HepG2 (cell line): ENCODE measurements around the gene ARHGEF16. TPM values are rescaled to one million over a fixed set of nuclear protein-coding genes. Genes with fewer than 3 reads are reported as not detected.

Experiments used
- HNRNPL ChIP-seq: fragments of 200-400 bp; formaldehyde crosslinking; IDR thresholded peaks from 2 replicates; pipeline ENCODE4 v1.6.1; 2017; ENCODE audit warnings: mild to moderate bottlenecking, low read depth, low read length
- NFKB2 ChIP-seq: sonication (generic); formaldehyde crosslinking; IDR thresholded peaks from 2 replicates; pipeline ENCODE4 v1.4.0; 2020; ENCODE audit warnings: missing genetic modification reagents, borderline replicate concordance
- RBAK ChIP-seq: sonication (generic); formaldehyde crosslinking; IDR thresholded peaks from 2 replicates; pipeline ENCODE4 v1.5.1; 2020; ENCODE audit warnings: mild to moderate bottlenecking, missing genetic modification reagents
- RXRB ChIP-seq: IDR thresholded peaks from 2 replicates; pipeline ENCODE4 v1.6.1; 2016; ENCODE audit warnings: borderline replicate concordance, missing genetic modification reagents, missing compliant biosample characterization
- SMC3 ChIP-seq: IDR thresholded peaks from 2 replicates; pipeline ENCODE4 v1.6.1; 2011; ENCODE audit warnings: low read length, improper control_type of control experiment
- SNRNP70 ChIP-seq: fragments of 200-400 bp; formaldehyde crosslinking; IDR thresholded peaks from 2 replicates; pipeline ENCODE4 v1.6.1; 2017; ENCODE audit warnings: mild to moderate bottlenecking, low read depth, low read length, moderate library complexity
- ZFX ChIP-seq: sonication (generic); formaldehyde crosslinking; IDR thresholded peaks from 2 replicates; pipeline ENCODE4 v1.4.0; 2020; ENCODE audit warnings: mild to moderate bottlenecking, low read depth, missing genetic modification reagents, moderate library complexity
- ZFY ChIP-seq: sonication (generic); formaldehyde crosslinking; IDR thresholded peaks from 2 replicates; pipeline ENCODE4 v1.4.0; 2020; ENCODE audit warnings: missing genetic modification reagents
- ZNF383 ChIP-seq: sonication (generic); formaldehyde crosslinking; IDR thresholded peaks from 2 replicates; pipeline ENCODE4 v1.4.0; 2020; ENCODE audit warnings: missing genetic modification reagents, mild to moderate bottlenecking, borderline replicate concordance
- ZNF724P ChIP-seq: sonication (generic); formaldehyde crosslinking; IDR thresholded peaks from 2 replicates; pipeline ENCODE4 v1.8.0; 2022; ENCODE audit warnings: missing genetic modification reagents, borderline replicate concordance
- polyA plus RNA-seq, 8 experiments: library from polyadenylated mRNA; depleted of rRNA in 3 of 8; stranded (reverse) in 7 of 8; unstranded in 1 of 8; fragments of >200 nt; fragmentation: Illumina TruSeq in 4 of 8; extraction: Trizol in 4 of 8; gene quantifications; 2 replicates each; pipeline versions ENCODE4 v1.2.1 to v1.2.3, GENCODE V29; 2011 to 2016; ENCODE audit warnings: low read depth in 4 of 8, missing spikeins in 1 of 8, mixed read lengths in 1 of 8; ENCODE audit not compliant: insufficient read depth in 1 of 8
- total RNA-seq, 5 experiments: library from RNA; depleted of rRNA; stranded (reverse); fragments of >200 nt; fragmentation: Illumina TruSeq; extraction: Trizol; gene quantifications; 2 replicates each; pipeline ENCODE4 v1.2.3, GENCODE V29; 2016; ENCODE audit warnings: low read depth in 1 of 5
- TF ChIP-seq, protein P1 (sequence below): sonication (generic); formaldehyde crosslinking; IDR thresholded peaks from 2 replicates; pipeline ENCODE4 v1.4.0; 2020; ENCODE audit warnings: mild to moderate bottlenecking, missing genetic modification reagents, borderline replicate concordance
- TF ChIP-seq, protein P2 (sequence below): IDR thresholded peaks from 2 replicates; pipeline ENCODE4 v1.6.1; 2016; ENCODE audit warnings: missing compliant biosample characterization, missing genetic modification reagents, borderline replicate concordance
- TF ChIP-seq, protein P3 (sequence below): sonication (generic); formaldehyde crosslinking; IDR thresholded peaks from 2 replicates; pipeline ENCODE4 v1.5.1; 2020; ENCODE audit warnings: mild to moderate bottlenecking, moderate library complexity, missing genetic modification reagents
- TF ChIP-seq, protein P4 (sequence below): sonication (generic); formaldehyde crosslinking; IDR thresholded peaks from 2 replicates; pipeline ENCODE4 v1.5.0; 2020; ENCODE audit warnings: mild to moderate bottlenecking, missing genetic modification reagents
- TF ChIP-seq, protein P5 (sequence below): IDR thresholded peaks from 2 replicates; pipeline ENCODE4 v1.6.1; 2016; ENCODE audit warnings: control low read depth

ARHGEF16 gene
- total and polyA plus RNA-seq, 2 of the 13 experiments (the other 11 are each of a cell fraction or from before 2014, with no cell fraction given): 20.3 to 39.9 TPM

DNA sequence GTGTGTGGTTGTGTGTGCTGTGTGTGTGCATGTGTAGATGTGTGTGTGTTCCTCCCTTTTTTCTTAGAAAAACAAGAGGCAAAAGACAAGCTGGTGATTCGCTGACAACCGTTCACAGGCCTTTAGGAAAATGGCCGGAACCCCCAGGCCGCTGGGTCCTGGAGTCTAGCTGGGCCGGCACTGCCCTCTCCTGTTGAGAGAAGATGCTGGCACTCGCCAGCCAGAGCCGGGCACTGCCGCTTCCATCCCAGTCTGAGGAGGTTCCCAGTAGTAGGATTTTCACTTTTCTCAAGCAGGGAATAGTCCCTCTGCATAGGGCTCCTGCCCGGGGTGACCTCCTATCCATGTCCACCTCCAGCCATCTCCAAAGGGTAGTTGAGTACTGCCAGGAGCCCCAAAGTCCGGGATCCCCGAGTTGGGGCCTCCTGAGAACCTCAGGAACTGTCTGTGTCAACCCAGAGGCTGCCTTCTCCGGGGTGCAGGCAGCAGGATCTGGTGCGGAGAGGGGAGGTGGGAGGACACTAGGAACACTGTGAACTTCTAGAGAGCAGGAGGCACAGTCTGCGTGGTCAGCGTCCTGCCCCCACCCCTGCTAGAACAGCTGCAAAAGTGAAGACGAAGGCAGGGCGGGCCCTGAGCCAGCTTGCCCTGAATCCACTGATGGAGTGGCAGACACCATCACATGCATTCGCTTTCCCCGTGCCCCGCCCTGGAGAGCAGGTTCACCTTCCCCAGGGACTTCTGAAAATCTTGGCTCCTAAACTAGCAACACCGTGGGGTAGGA lies 44.1 kb upstream of the ARHGEF16 start (continued):
- TF ChIP-seq ZNF383 (CRISPR knock-in tag): no peak
- no peak for TF ChIP-seq RBAK (CRISPR knock-in tag)
- TF ChIP-seq, protein P1, sequence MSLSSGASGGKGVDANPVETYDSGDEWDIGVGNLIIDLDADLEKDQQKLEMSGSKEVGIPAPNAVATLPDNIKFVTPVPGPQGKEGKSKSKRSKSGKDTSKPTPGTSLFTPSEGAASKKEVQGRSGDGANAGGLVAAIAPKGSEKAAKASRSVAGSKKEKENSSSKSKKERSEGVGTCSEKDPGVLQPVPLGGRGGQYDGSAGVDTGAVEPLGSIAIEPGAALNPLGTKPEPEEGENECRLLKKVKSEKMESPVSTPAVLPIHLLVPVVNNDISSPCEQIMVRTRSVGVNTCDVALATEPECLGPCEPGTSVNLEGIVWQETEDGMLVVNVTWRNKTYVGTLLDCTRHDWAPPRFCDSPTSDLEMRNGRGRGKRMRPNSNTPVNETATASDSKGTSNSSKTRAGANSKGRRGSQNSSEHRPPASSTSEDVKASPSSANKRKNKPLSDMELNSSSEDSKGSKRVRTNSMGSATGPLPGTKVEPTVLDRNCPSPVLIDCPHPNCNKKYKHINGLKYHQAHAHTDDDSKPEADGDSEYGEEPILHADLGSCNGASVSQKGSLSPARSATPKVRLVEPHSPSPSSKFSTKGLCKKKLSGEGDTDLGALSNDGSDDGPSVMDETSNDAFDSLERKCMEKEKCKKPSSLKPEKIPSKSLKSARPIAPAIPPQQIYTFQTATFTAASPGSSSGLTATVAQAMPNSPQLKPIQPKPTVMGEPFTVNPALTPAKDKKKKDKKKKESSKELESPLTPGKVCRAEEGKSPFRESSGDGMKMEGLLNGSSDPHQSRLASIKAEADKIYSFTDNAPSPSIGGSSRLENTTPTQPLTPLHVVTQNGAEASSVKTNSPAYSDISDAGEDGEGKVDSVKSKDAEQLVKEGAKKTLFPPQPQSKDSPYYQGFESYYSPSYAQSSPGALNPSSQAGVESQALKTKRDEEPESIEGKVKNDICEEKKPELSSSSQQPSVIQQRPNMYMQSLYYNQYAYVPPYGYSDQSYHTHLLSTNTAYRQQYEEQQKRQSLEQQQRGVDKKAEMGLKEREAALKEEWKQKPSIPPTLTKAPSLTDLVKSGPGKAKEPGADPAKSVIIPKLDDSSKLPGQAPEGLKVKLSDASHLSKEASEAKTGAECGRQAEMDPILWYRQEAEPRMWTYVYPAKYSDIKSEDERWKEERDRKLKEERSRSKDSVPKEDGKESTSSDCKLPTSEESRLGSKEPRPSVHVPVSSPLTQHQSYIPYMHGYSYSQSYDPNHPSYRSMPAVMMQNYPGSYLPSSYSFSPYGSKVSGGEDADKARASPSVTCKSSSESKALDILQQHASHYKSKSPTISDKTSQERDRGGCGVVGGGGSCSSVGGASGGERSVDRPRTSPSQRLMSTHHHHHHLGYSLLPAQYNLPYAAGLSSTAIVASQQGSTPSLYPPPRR (CRISPR knock-in tag): no peak
- TF ChIP-seq NFKB2: peak; percentile 44; the same call in 1 of the 2 replicates
- TF ChIP-seq ZFY (CRISPR knock-in tag): peak; percentile 34; the same call in 1 of the 2 replicates
- TF ChIP-seq SNRNP70: no peak
- no peak for TF ChIP-seq HNRNPL
- TF ChIP-seq RXRB (CRISPR knock-in tag): no peak; the same call in 1 of the 2 replicates
- TF ChIP-seq, protein P2, sequence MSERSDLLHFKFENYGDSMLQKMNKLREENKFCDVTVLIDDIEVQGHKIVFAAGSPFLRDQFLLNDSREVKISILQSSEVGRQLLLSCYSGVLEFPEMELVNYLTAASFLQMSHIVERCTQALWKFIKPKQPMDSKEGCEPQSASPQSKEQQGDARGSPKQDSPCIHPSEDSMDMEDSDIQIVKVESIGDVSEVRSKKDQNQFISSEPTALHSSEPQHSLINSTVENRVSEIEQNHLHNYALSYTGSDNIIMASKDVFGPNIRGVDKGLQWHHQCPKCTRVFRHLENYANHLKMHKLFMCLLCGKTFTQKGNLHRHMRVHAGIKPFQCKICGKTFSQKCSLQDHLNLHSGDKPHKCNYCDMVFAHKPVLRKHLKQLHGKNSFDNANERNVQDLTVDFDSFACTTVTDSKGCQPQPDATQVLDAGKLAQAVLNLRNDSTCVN (CRISPR knock-in tag): no peak
- TF ChIP-seq, protein P3, sequence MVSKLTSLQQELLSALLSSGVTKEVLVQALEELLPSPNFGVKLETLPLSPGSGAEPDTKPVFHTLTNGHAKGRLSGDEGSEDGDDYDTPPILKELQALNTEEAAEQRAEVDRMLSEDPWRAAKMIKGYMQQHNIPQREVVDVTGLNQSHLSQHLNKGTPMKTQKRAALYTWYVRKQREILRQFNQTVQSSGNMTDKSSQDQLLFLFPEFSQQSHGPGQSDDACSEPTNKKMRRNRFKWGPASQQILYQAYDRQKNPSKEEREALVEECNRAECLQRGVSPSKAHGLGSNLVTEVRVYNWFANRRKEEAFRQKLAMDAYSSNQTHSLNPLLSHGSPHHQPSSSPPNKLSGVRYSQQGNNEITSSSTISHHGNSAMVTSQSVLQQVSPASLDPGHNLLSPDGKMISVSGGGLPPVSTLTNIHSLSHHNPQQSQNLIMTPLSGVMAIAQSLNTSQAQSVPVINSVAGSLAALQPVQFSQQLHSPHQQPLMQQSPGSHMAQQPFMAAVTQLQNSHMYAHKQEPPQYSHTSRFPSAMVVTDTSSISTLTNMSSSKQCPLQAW: no peak
- TF ChIP-seq, protein P4, sequence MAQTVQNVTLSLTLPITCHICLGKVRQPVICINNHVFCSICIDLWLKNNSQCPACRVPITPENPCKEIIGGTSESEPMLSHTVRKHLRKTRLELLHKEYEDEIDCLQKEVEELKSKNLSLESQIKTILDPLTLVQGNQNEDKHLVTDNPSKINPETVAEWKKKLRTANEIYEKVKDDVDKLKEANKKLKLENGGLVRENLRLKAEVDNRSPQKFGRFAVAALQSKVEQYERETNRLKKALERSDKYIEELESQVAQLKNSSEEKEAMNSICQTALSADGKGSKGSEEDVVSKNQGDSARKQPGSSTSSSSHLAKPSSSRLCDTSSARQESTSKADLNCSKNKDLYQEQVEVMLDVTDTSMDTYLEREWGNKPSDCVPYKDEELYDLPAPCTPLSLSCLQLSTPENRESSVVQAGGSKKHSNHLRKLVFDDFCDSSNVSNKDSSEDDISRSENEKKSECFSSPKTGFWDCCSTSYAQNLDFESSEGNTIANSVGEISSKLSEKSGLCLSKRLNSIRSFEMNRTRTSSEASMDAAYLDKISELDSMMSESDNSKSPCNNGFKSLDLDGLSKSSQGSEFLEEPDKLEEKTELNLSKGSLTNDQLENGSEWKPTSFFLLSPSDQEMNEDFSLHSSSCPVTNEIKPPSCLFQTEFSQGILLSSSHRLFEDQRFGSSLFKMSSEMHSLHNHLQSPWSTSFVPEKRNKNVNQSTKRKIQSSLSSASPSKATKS: no peak
- peak; percentile 77 for TF ChIP-seq SMC3
- no peak for TF ChIP-seq ZNF724P
- TF ChIP-seq, protein P5, sequence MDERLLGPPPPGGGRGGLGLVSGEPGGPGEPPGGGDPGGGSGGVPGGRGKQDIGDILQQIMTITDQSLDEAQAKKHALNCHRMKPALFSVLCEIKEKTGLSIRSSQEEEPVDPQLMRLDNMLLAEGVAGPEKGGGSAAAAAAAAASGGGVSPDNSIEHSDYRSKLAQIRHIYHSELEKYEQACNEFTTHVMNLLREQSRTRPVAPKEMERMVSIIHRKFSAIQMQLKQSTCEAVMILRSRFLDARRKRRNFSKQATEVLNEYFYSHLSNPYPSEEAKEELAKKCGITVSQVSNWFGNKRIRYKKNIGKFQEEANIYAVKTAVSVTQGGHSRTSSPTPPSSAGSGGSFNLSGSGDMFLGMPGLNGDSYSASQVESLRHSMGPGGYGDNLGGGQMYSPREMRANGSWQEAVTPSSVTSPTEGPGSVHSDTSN (CRISPR knock-in tag): no peak
- TF ChIP-seq ZFX (CRISPR knock-in tag): peak; percentile 67
